A673 (cell line): ENCODE measurements around the gene TMEM205. TPM values are rescaled to one million over a fixed set of nuclear protein-coding genes. Genes with fewer than 3 reads are reported as not detected.

ENCODE experiments used
- BruUV-seq: library from RNA; stranded (reverse); fragments of 400-500 nt; replicated peaks from 2 replicates; lab custom pipeline; 2021; lab: Mats Ljungman, UMichigan
- CTCF ChIA-PET: fragments of 300-600 bp; sonication (Branson Sonifier 250); formaldehyde crosslinking; loops from one replicate; lab custom pipeline; 2022; ENCODE audit warnings: antibody characterized with exemption; lab: Charles Lee
- POLR2A ChIA-PET: fragments of 300-600 bp; sonication (Branson Sonifier 250); formaldehyde crosslinking; loops from one replicate; lab custom pipeline; 2022; ENCODE audit warnings: antibody characterized with exemption; ENCODE audit not compliant: low non-redundant PET; lab: Charles Lee
- DNase-seq: peaks from one replicate; pipeline ENCODE4 v3.0.0-alpha.2; 2015; ENCODE audit warnings: low spot score
- H3K27ac ChIP-seq: fragments of 200-600 bp; sonication (generic); 2 replicates; pipeline ENCODE4 v1.5.1; 2016; ENCODE audit warnings: mixed run types, low read depth, mild to moderate bottlenecking, mixed read lengths, antibody characterized with exemption, low read length; ENCODE audit not compliant: poor library complexity, severe bottlenecking
- H3K27me3 ChIP-seq: fragments of 200-600 bp; sonication (generic); replicated peaks from 2 replicates; pipeline ENCODE4 v1.6.1; 2017; ENCODE audit warnings: mixed run types, low read depth, mild to moderate bottlenecking, mixed read lengths, antibody characterized with exemption, low read length; ENCODE audit not compliant: insufficient read depth, poor library complexity
- H3K36me3 ChIP-seq: fragments of 200-600 bp; sonication (generic); 2 replicates; pipeline ENCODE4 v1.6.1; 2016; ENCODE audit warnings: mixed run types, mild to moderate bottlenecking, mixed read lengths, antibody characterized with exemption, low read length; ENCODE audit not compliant: insufficient read depth, poor library complexity, severe bottlenecking
- H3K4me1 ChIP-seq: fragments of 200-600 bp; sonication (generic); 2 replicates; pipeline ENCODE4 v1.6.1; 2017; ENCODE audit warnings: mixed run types, mild to moderate bottlenecking, mixed read lengths, antibody characterized with exemption, low read length; ENCODE audit not compliant: insufficient read depth, poor library complexity, severe bottlenecking
- H3K4me3 ChIP-seq: fragments of 200-600 bp; sonication (generic); 2 replicates; pipeline ENCODE4 v1.5.1; 2016; ENCODE audit warnings: low read depth, mixed run types, mild to moderate bottlenecking, mixed read lengths, low read length; ENCODE audit not compliant: poor library complexity, severe bottlenecking
- H3K9me3 ChIP-seq: fragments of 200-600 bp; sonication (generic); 2 replicates; pipeline ENCODE4 v1.6.1; 2016; ENCODE audit warnings: mixed run types, low read depth, mild to moderate bottlenecking, mixed read lengths, antibody characterized with exemption, low read length; ENCODE audit not compliant: poor library complexity, severe bottlenecking
- EZH2 ChIP-seq: fragments of 200-600 bp; sonication (generic); IDR thresholded peaks from 2 replicates; pipeline ENCODE4 v1.6.1; 2017; ENCODE audit warnings: borderline replicate concordance, low read depth, mild to moderate bottlenecking, mixed read lengths, antibody characterized with exemption, low read length; ENCODE audit not compliant: poor library complexity, severe bottlenecking
- intact Hi-C: fragments of 100-400 bp; cut with micrococcal nuclease; formaldehyde crosslinking; loops from one replicate; pipeline ENCODE4 v1.10.0; 2022; ENCODE audit not compliant: unreplicated experiment
- total RNA-seq: library from RNA; stranded (reverse); gene quantifications from 2 replicates; pipeline ENCODE4 v1.2.3, GENCODE V29; 2021
- TF ChIP-seq, protein P1 (sequence below): fragments of 300-800, 200-600 bp; sonication (generic); conservative IDR thresholded peaks from 2 replicates; pipeline ENCODE4 v1.5.1; 2017; ENCODE audit warnings: low read depth, mild to moderate bottlenecking, antibody characterized with exemption, low read length, moderate library complexity, mixed read lengths

TMEM205 gene
- total RNA-seq, 1 experiment from 2014 or later, result 94.3 TPM

DNA sequence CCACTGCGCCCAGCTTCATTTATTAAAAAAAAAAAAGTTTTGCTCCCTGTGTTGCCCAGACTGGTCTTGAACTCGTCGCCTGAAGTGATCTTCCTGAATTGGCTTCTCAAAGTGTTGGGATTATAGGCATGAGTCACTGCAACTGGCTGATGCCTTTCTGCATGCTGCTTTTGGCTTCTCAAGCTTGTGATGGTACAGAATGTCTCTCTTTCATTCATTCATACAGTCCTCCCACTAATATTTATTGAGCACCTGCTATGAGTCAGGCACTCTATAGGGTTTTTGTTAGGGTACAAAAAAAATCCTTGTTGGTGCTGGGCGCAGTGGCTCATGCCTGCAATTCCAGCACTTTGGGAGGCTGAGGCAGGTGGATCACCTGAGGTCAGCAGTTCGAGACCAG is 41.1 kb downstream of the TMEM205 start:
- intact Hi-C loops, result no loop called here
- Histone ChIP-seq H3K9me3 (no peaks in the 10 kb centered on the region), H3K4me3 (no peak overlapping the region), H3K27me3 (no peaks in the 10 kb centered on the region), H3K27ac (no peak overlapping the region), H3K4me1 (no peaks in the 10 kb centered on the region), H3K36me3 (no peaks in the 10 kb centered on the region)
- no peak for TF ChIP-seq EZH2
- TF ChIP-seq, protein P1, sequence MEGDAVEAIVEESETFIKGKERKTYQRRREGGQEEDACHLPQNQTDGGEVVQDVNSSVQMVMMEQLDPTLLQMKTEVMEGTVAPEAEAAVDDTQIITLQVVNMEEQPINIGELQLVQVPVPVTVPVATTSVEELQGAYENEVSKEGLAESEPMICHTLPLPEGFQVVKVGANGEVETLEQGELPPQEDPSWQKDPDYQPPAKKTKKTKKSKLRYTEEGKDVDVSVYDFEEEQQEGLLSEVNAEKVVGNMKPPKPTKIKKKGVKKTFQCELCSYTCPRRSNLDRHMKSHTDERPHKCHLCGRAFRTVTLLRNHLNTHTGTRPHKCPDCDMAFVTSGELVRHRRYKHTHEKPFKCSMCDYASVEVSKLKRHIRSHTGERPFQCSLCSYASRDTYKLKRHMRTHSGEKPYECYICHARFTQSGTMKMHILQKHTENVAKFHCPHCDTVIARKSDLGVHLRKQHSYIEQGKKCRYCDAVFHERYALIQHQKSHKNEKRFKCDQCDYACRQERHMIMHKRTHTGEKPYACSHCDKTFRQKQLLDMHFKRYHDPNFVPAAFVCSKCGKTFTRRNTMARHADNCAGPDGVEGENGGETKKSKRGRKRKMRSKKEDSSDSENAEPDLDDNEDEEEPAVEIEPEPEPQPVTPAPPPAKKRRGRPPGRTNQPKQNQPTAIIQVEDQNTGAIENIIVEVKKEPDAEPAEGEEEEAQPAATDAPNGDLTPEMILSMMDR, result no peak
- CTCF ChIA-PET, result no interaction called here
- BruUV-seq, result no TSS peak
- no peak for DNase-seq
- POLR2A ChIA-PET, result no interaction called here

GRCh38 chr19:11300811-11301120 is 45.3 kb downstream of the TMEM205 start:
- intact Hi-C loops, result no loop called here
- ChIA-PET POLR2A (no interaction called here), CTCF (interaction anchor here (0.6 kb wide), 1 partner anchor 36 kb away, joined by 6 read pairs; no protein-coding TSS in a partner anchor)
- H3K27ac ChIP-seq, result no peak overlapping the region
- H3K4me3 ChIP-seq, result no peak overlapping the region
- H3K36me3 ChIP-seq, result no peaks in the 10 kb centered on the region
- TF ChIP-seq EZH2, result no peak
- TF ChIP-seq, protein P1, result no peak
- no peaks in the 10 kb centered on the region for H3K27me3 ChIP-seq
- H3K9me3 ChIP-seq, result no peaks in the 10 kb centered on the region
- H3K4me1 ChIP-seq, result no peaks in the 10 kb centered on the region
- no TSS peak for BruUV-seq
- no peak for DNase-seq

- no peak for TF ChIP-seq EZH2
- TF ChIP-seq, protein P1, result no peak
- Histone ChIP-seq H3K27ac (no peak overlapping the region), H3K9me3 (no peaks in the 10 kb centered on the region), H3K4me3 (no peak overlapping the region), H3K4me1 (no peaks in the 10 kb centered on the region), H3K36me3 (no peaks in the 10 kb centered on the region), H3K27me3 (no peaks in the 10 kb centered on the region)
- intact Hi-C loops, result loop anchor here (10.0 kb wide), 2 partner anchors 145 to 285 kb away; no protein-coding TSS in a partner anchor
- ChIA-PET CTCF (no interaction called here), POLR2A (no interaction called here)
- no TSS peak for BruUV-seq
- no peak for DNase-seq
Measured at GRCh38 chr19:11299946-11300810, 45.9 kb downstream of the TMEM205 start.
